BE2C (cell line): ENCODE measurements around the gene CCDC190.
"Not testable (repeated sequence)": the region's sequence is repeated elsewhere in the genome, so short reads cannot be mapped to it uniquely, and the experiment has no call there.

Experiments
- DNase-seq: peaks from one replicate; pipeline ENCODE4 v3.0.0-alpha.2; 2020
- H3K27me3 ChIP-seq: fragments of 250-450 bp; sonication (Bioruptor Pico); 2 replicates; pipeline ENCODE4 v1.5.1; 2020; ENCODE audit warnings: mild to moderate bottlenecking
- H3K36me3 ChIP-seq: fragments of 250-450 bp; sonication (Bioruptor Pico); 2 replicates; pipeline ENCODE4 v1.5.1; 2020; ENCODE audit warnings: mild to moderate bottlenecking
- H3K4me1 ChIP-seq: fragments of 250-450 bp; sonication (Bioruptor Pico); 2 replicates; pipeline ENCODE4 v1.5.1; 2020
- H3K4me3 ChIP-seq: 2 replicates; pipeline ENCODE4 v1.5.1; 2011; ENCODE audit warnings: low read depth, low read length
- H3K9me3 ChIP-seq: fragments of 250-450 bp; sonication (Bioruptor Pico); 2 replicates; pipeline ENCODE4 v1.5.1; 2020
- TF ChIP-seq, protein P1 (sequence below): IDR thresholded peaks from 2 replicates; pipeline ENCODE4 v1.5.1; 2012; ENCODE audit warnings: mild to moderate bottlenecking, low read depth, low read length

The CCDC190 gene

GRCh38 chr1:162885265-162885664 lies 24.3 kb upstream of the CCDC190 start:
- Histone ChIP-seq H3K4me1 (peaks cover 78% of the 10 kb centered on the region), H3K36me3 (no peaks in the 10 kb centered on the region), H3K27me3 (no peaks in the 10 kb centered on the region), H3K4me3 (no peak overlapping the region), H3K9me3 (no peaks in the 10 kb centered on the region)
- TF ChIP-seq, protein P1, sequence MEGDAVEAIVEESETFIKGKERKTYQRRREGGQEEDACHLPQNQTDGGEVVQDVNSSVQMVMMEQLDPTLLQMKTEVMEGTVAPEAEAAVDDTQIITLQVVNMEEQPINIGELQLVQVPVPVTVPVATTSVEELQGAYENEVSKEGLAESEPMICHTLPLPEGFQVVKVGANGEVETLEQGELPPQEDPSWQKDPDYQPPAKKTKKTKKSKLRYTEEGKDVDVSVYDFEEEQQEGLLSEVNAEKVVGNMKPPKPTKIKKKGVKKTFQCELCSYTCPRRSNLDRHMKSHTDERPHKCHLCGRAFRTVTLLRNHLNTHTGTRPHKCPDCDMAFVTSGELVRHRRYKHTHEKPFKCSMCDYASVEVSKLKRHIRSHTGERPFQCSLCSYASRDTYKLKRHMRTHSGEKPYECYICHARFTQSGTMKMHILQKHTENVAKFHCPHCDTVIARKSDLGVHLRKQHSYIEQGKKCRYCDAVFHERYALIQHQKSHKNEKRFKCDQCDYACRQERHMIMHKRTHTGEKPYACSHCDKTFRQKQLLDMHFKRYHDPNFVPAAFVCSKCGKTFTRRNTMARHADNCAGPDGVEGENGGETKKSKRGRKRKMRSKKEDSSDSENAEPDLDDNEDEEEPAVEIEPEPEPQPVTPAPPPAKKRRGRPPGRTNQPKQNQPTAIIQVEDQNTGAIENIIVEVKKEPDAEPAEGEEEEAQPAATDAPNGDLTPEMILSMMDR = no peak
- peak; percentile 65 for DNase-seq

GRCh38 chr1:162884831-162885230 lies 23.9 kb upstream of the CCDC190 start:
- H3K4me3 ChIP-seq = no peak overlapping the region
- H3K27me3 ChIP-seq = no peaks in the 10 kb centered on the region
- TF ChIP-seq, protein P1 = no peak; the same call in 1 of the 2 replicates
- H3K4me1 ChIP-seq = peaks cover 78% of the 10 kb centered on the region
- no peaks in the 10 kb centered on the region for H3K9me3 ChIP-seq
- DNase-seq = peak; percentile 32
- H3K36me3 ChIP-seq = no peaks in the 10 kb centered on the region

GRCh38 chr1:162882248-162882674 lies 21.3 kb upstream of the CCDC190 start:
- peaks cover 60% of the 10 kb centered on the region for H3K4me1 ChIP-seq
- peak; percentile 95 for DNase-seq
- TF ChIP-seq, protein P1 = peak; percentile 26; the same call in 1 of the 2 replicates
- H3K4me3 ChIP-seq = peak overlapping the region; percentile 38
- no peaks in the 10 kb centered on the region for H3K9me3 ChIP-seq
- no peaks in the 10 kb centered on the region for H3K36me3 ChIP-seq
- H3K27me3 ChIP-seq = no peaks in the 10 kb centered on the region

DNA sequence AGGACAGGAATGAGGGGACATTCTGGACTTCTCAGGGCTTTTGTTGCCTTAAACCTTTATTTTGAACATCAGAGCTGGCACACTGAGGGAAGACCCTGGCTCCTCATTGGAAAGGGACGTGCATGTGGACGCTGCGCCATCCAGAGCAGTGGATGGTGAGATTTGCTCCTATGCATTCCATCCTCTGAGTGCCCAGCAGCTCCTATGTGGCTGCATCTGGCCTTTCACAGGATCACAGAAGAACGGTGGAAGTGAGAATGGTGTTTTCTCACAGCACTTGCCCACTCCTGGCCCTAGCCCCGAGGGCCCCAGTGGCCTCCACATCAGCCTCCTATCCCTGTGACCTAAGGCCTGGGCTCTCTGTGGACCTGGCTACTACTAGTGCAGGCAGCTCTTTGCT lies 20.6 kb upstream of the CCDC190 start:
- Histone ChIP-seq H3K9me3 (no peaks in the 10 kb centered on the region), H3K27me3 (no peaks in the 10 kb centered on the region), H3K4me3 (peak overlapping the region; percentile 12), H3K4me1 (peaks cover 53% of the 10 kb centered on the region), H3K36me3 (no peaks in the 10 kb centered on the region)
- TF ChIP-seq, protein P1 = no peak
- peak; percentile 35 for DNase-seq

- peaks cover 44% of the 10 kb centered on the region for H3K4me1 ChIP-seq
These were observed 19.6 kb upstream of the CCDC190 start for GRCh38 chr1:162880617-162881016.

GRCh38 chr1:162878000-162878596 lies 17.1 kb upstream of the CCDC190 start:
- Histone ChIP-seq H3K4me3 (no peak overlapping the region), H3K36me3 (no peaks in the 10 kb centered on the region), H3K4me1 (peaks cover 30% of the 10 kb centered on the region), H3K27me3 (no peaks in the 10 kb centered on the region), H3K9me3 (no peaks in the 10 kb centered on the region)
- DNase-seq = peak; percentile 84
- TF ChIP-seq, protein P1 = peak; percentile 97

More at GRCh38 chr1:162880617-162881016, 19.6 kb upstream of the CCDC190 start:
- H3K9me3 ChIP-seq, DNase-seq, H3K4me3 ChIP-seq, H3K27me3 ChIP-seq, H3K36me3 ChIP-seq: not testable (repeated sequence)

- H3K4me1 ChIP-seq = peaks cover 23% of the 10 kb centered on the region
- no peak for DNase-seq
- no peak overlapping the region for H3K4me3 ChIP-seq
- no peaks in the 10 kb centered on the region for H3K27me3 ChIP-seq
- H3K36me3 ChIP-seq = no peaks in the 10 kb centered on the region
- no peaks in the 10 kb centered on the region for H3K9me3 ChIP-seq
- TF ChIP-seq, protein P1 = no peak
These were observed 16.4 kb upstream of the CCDC190 start for GRCh38 chr1:162877412-162877811.
